GM23338 (cell line): ENCODE measurements around the gene RAD51C. TPM values are rescaled to one million over a fixed set of nuclear protein-coding genes. Genes with fewer than 3 reads are reported as not detected.

ENCODE experiments used
- ATAC-seq: fragments of 200-7000 bp; cut with Tn5 transposase; 3 replicates; pipeline ENCODE4 v1.9.1; 2020
- DNase-seq: peaks from one replicate; pipeline ENCODE4 v3.0.0-alpha.2; 2015; ENCODE audit warnings: low spot score
- H2AFZ ChIP-seq: fragments of 200-600 bp; sonication (generic); 2 replicates; pipeline ENCODE4 v1.8.0; 2016; ENCODE audit warnings: antibody characterized with exemption, mild to moderate bottlenecking, moderate library complexity
- H3F3A ChIP-seq: fragments of 200-600 bp; sonication (generic); replicated peaks from 2 replicates; pipeline ENCODE4 v1.8.0; 2017; ENCODE audit warnings: antibody characterized with exemption, mixed run types, low read depth
- H3K27ac ChIP-seq: fragments of 200-600 bp; sonication (generic); 2 replicates; pipeline ENCODE4 v1.6.1; 2016; ENCODE audit warnings: low read depth
- H3K27me3 ChIP-seq: fragments of 200-600 bp; sonication (generic); 2 replicates; pipeline ENCODE4 v1.8.0; 2016; ENCODE audit warnings: mild to moderate bottlenecking, mixed run types, moderate library complexity; ENCODE audit not compliant: insufficient read depth
- H3K36me3 ChIP-seq: fragments of 200-600 bp; sonication (generic); 2 replicates; pipeline ENCODE4 v1.8.0; 2016; ENCODE audit warnings: mild to moderate bottlenecking; ENCODE audit not compliant: insufficient read depth
- H3K4me1 ChIP-seq: fragments of 200-600 bp; sonication (generic); 2 replicates; pipeline ENCODE4 v1.8.0; 2016; ENCODE audit warnings: mild to moderate bottlenecking, moderate library complexity; ENCODE audit not compliant: insufficient read depth
- H3K4me2 ChIP-seq: fragments of 200-600 bp; sonication (generic); 2 replicates; pipeline ENCODE4 v1.7.1; 2017; ENCODE audit warnings: mixed run types
- H3K4me3 ChIP-seq: fragments of 200-600 bp; sonication (generic); 2 replicates; pipeline ENCODE4 v1.6.1; 2016; ENCODE audit warnings: mixed run types
- H3K79me2 ChIP-seq: fragments of 200-600 bp; sonication (generic); replicated peaks from 2 replicates; pipeline ENCODE4 v1.8.0; 2017; ENCODE audit warnings: mild to moderate bottlenecking; ENCODE audit not compliant: insufficient read depth
- H3K9me2 ChIP-seq: fragments of 200-600 bp; sonication (generic); 2 replicates; pipeline ENCODE4 v1.8.0; 2017; ENCODE audit not compliant: insufficient read depth
- H4K20me1 ChIP-seq: fragments of 200-600 bp; sonication (generic); replicated peaks from 2 replicates; pipeline ENCODE4 v1.8.0; 2017; ENCODE audit warnings: mild to moderate bottlenecking; ENCODE audit not compliant: insufficient read depth
- H3K27ac Mint-ChIP-seq: 2 replicates; pipeline ENCODE4 v1.8.0; 2020; ENCODE audit warnings: inconsistent platforms, mild to moderate bottlenecking, moderate library complexity, mixed read lengths
- H3K27me3 Mint-ChIP-seq: 3 replicates; pipeline ENCODE4 v1.8.0; 2022; ENCODE audit warnings: low read depth, mild to moderate bottlenecking, moderate library complexity, mixed read lengths, inconsistent platforms; ENCODE audit not compliant: insufficient read depth, poor library complexity
- H3K36me3 Mint-ChIP-seq: 3 replicates; pipeline ENCODE4 v1.8.0; 2021; ENCODE audit warnings: low read depth, mild to moderate bottlenecking, inconsistent platforms, moderate library complexity, mixed read lengths
- H3K4me1 Mint-ChIP-seq: 3 replicates; pipeline ENCODE4 v1.8.0; 2020; ENCODE audit warnings: mild to moderate bottlenecking, inconsistent platforms, mixed read lengths
- H3K4me3 Mint-ChIP-seq: 3 replicates; pipeline ENCODE4 v1.8.0; 2021; ENCODE audit warnings: moderate library complexity, mild to moderate bottlenecking, inconsistent platforms, mixed read lengths
- H3K9me3 Mint-ChIP-seq: 3 replicates; pipeline ENCODE4 v1.8.0; 2020; ENCODE audit warnings: moderate library complexity, mild to moderate bottlenecking, inconsistent platforms, mixed read lengths
- CREB1 ChIP-seq: fragments of 250-450 bp; sonication (Bioruptor Pico); IDR thresholded peaks from 2 replicates; pipeline ENCODE4 v1.5.0; 2020; ENCODE audit warnings: low read depth, mild to moderate bottlenecking, moderate library complexity
- CTCF ChIP-seq, 2 experiments: fragments of 200-600 bp in 1 of 2; sonication (generic) in 1 of 2; conservative IDR thresholded peaks; 2 replicates each; pipeline versions ENCODE4 v1.5.1 to v1.6.1; 2016 to 2017; ENCODE audit warnings: antibody characterized with exemption in 2 of 2, low read depth in 2 of 2, mild to moderate bottlenecking in 2 of 2, moderate library complexity in 1 of 2
- ETS1 ChIP-seq: IDR thresholded peaks from 2 replicates; pipeline ENCODE4 v1.6.1; 2016; ENCODE audit warnings: antibody characterized with exemption
- EZH2 ChIP-seq: fragments of 200-600 bp; sonication (generic); IDR thresholded peaks from one replicate; pipeline ENCODE4 v1.8.0; 2017; ENCODE audit warnings: antibody characterized with exemption, mild to moderate bottlenecking, low read depth; ENCODE audit not compliant: unreplicated experiment
- EZH2phosphoT487 ChIP-seq: fragments of 200-600 bp; sonication (generic); IDR thresholded peaks from one replicate; pipeline ENCODE4 v1.8.1; 2018; ENCODE audit warnings: antibody characterized with exemption; ENCODE audit not compliant: unreplicated experiment
- JUNB ChIP-seq: IDR thresholded peaks from one replicate; pipeline ENCODE4 v1.6.1; 2016; ENCODE audit warnings: antibody characterized with exemption; ENCODE audit not compliant: unreplicated experiment
- NANOG ChIP-seq: IDR thresholded peaks from 2 replicates; pipeline ENCODE4 v1.6.1; 2016; ENCODE audit warnings: antibody characterized with exemption, borderline replicate concordance
- POLR2AphosphoS5 ChIP-seq: IDR thresholded peaks from 2 replicates; pipeline ENCODE4 v1.6.1; 2016; ENCODE audit warnings: antibody characterized with exemption, low read depth
- REST ChIP-seq: IDR thresholded peaks from one replicate; pipeline ENCODE4 v1.6.1; 2018; ENCODE audit warnings: antibody characterized with exemption; ENCODE audit not compliant: unreplicated experiment
- STAT1 ChIP-seq: IDR thresholded peaks from one replicate; pipeline ENCODE4 v1.6.1; 2016; ENCODE audit warnings: antibody characterized with exemption; ENCODE audit not compliant: unreplicated experiment
- ZNF114 ChIP-seq: fragments of 250-450 bp; sonication (Bioruptor Pico); IDR thresholded peaks from 2 replicates; pipeline ENCODE4 v1.5.0; 2020; ENCODE audit warnings: mild to moderate bottlenecking, moderate library complexity
- ZNF331 ChIP-seq: fragments of 250-450 bp; sonication (Bioruptor Pico); IDR thresholded peaks from 2 replicates; pipeline ENCODE4 v1.5.0; 2020; ENCODE audit warnings: low read depth, mild to moderate bottlenecking, moderate library complexity
- ZNF462 ChIP-seq: fragments of 250-450 bp; sonication (Bioruptor Pico); IDR thresholded peaks from 2 replicates; pipeline ENCODE4 v1.5.0; 2020; ENCODE audit warnings: mild to moderate bottlenecking, moderate library complexity
- polyA plus RNA-seq: library from polyadenylated mRNA; unstranded; fragments of >200 nt; fragmentation: Nextera tagmentation; extraction: Ambion mirVana; gene quantifications from 2 replicates; pipeline ENCODE4 v1.2.1, GENCODE V29; 2016
- total RNA-seq: library from RNA; depleted of rRNA; stranded (reverse); fragments of >200 nt; shearing (Covaris generic); gene quantifications from 2 replicates; pipeline ENCODE4 v1.2.3, GENCODE V29; 2014

The RAD51C gene
- total and polyA plus RNA-seq, 2 experiments from 2014 or later = 9.3 to 33.6 TPM

GRCh38 chr17:58734811-58735210, 42.4 kb downstream of the RAD51C start:
- ATAC-seq (no peak), DNase-seq (no peak)
- Mint-ChIP-seq H3K27me3 (no peaks in the 10 kb centered on the region), H3K9me3 (no peaks in the 10 kb centered on the region), H3K4me3 (no peak overlapping the region), H3K36me3 (no peaks in the 10 kb centered on the region), H3K4me1 (no peaks in the 10 kb centered on the region), H3K27ac (peak overlapping the region; percentile 56)
- H3K4me3 ChIP-seq = no peak overlapping the region
- no peak overlapping the region for H3K27ac ChIP-seq
- no peaks in the 10 kb centered on the region for H3K79me2 ChIP-seq
- no peak for TF ChIP-seq EZH2phosphoT487
- TF ChIP-seq CTCF (conservative IDR thresholded peaks at IDR 0.05; ENCODE audit: low read depth in 2 of 2) = no peak
- no peak for TF ChIP-seq CREB1
- TF ChIP-seq JUNB = no peak
- no peak for TF ChIP-seq REST
- no peak for TF ChIP-seq STAT1
- TF ChIP-seq POLR2AphosphoS5 = no peak
- no peak for TF ChIP-seq NANOG
- TF ChIP-seq ETS1 = no peak
- no peak for TF ChIP-seq ZNF462
- no peak for TF ChIP-seq EZH2
- TF ChIP-seq ZNF331 = no peak
- no peak for TF ChIP-seq ZNF114 (CRISPR knock-in tag)
- no peaks in the 10 kb centered on the region for H3F3A ChIP-seq
- H3K27me3 ChIP-seq = no peaks in the 10 kb centered on the region
- H3K4me1 ChIP-seq = no peaks in the 10 kb centered on the region
- no peak overlapping the region for H2AFZ ChIP-seq
- H3K4me2 ChIP-seq = no peak overlapping the region
- no peaks in the 10 kb centered on the region for H4K20me1 ChIP-seq
- H3K9me2 ChIP-seq = no peaks in the 10 kb centered on the region
- no peaks in the 10 kb centered on the region for H3K36me3 ChIP-seq
